GM15510 (cell line): Measurements from ENCODE around the gene SLC26A6.
A peak's percentile ranks its signal among the peaks of the same experiment; 100 is the strongest.

ENCODE experiments used
- POLR2A ChIP-seq: IDR thresholded peaks from 3 replicates; pipeline ENCODE4 v1.6.1; 2011; ENCODE audit warnings: borderline replicate concordance; ENCODE audit not compliant: insufficient read length; ENCODE audit errors: extremely low read depth

Gene SLC26A6

GRCh38 chr3:48635222-48636021 is at the start of gene SLC26A6:
SLC26A6 (minus strand) TSS chr3:48635461; CDS start chr3:48635393, 68 bp downstream.
- peak; percentile 64 for TF ChIP-seq POLR2A

GRCh38 chr3:48684480-48685143 is 49.4 kb upstream of the SLC26A6 start:
- no peak for TF ChIP-seq POLR2A

- TF ChIP-seq POLR2A = no peak
These were observed 48.7 kb upstream of the SLC26A6 start for GRCh38 chr3:48684054-48684349.

- TF ChIP-seq POLR2A = no peak
These were observed 47.5 kb upstream of the SLC26A6 start for GRCh38 chr3:48682786-48683185.

GRCh38 chr3:48681974-48682610 is 46.8 kb upstream of the SLC26A6 start:
- TF ChIP-seq POLR2A = no peak

GRCh38 chr3:48681541-48681880 is 46.2 kb upstream of the SLC26A6 start:
- TF ChIP-seq POLR2A = no peak

GRCh38 chr3:48680811-48681540 is 45.7 kb upstream of the SLC26A6 start:
- no peak for TF ChIP-seq POLR2A

- TF ChIP-seq POLR2A = no peak
These were observed 44.4 kb upstream of the SLC26A6 start for GRCh38 chr3:48679411-48680391.

- no peak for TF ChIP-seq POLR2A
These were observed 43.5 kb upstream of the SLC26A6 start for GRCh38 chr3:48678566-48679380.

- no peak for TF ChIP-seq POLR2A
These were observed 42.8 kb upstream of the SLC26A6 start for GRCh38 chr3:48678056-48678455.

- no peak for TF ChIP-seq POLR2A
These were observed 39.2 kb upstream of the SLC26A6 start for GRCh38 chr3:48674505-48674904.

GRCh38 chr3:48672522-48672921 is 37.3 kb upstream of the SLC26A6 start:
- TF ChIP-seq POLR2A = no peak

- TF ChIP-seq POLR2A = no peak
These were observed 29.7 kb upstream of the SLC26A6 start for GRCh38 chr3:48664929-48665328.
